ENCODE measurements around the gene AKR7A3. TPM values are rescaled to one million over a fixed set of nuclear protein-coding genes. Genes with fewer than 3 reads are reported as not detected.
"Not testable (repeated sequence)": the region's sequence is repeated elsewhere in the genome, so short reads cannot be mapped to it uniquely, and the experiment has no call there.

The AKR7A3 gene
- total RNA-seq (under 1 TPM; 0.26 to 0.52 TPM), polyA plus RNA-seq (ENCODE audit: insufficient read length in 6 of 6) (1 to 10 TPM; 1.3 to 2.6 (median 1.9) TPM)
- long read RNA-seq, donor 1: 0 reads
- long read RNA-seq, donor 2, partial matches to known transcripts: 0 of 1 reads
- long read RNA-seq, donor 2, other reads (novel, unspliced or antisense): 0 of 1 reads
- long read RNA-seq, donor 3: 0 reads
- long read RNA-seq, donor 4: 0 reads
- long read RNA-seq, donor 5: 0 reads
- long read RNA-seq, donor 6: 0 reads
- long read RNA-seq, donor 7: 0 reads
- long read RNA-seq, donor 8: 0 reads
- long read RNA-seq, donor 9: 0 reads
- long read RNA-seq, donor 10: 0 reads
- long read RNA-seq, donor 11, partial matches to known transcripts: 0 of 1 reads
- long read RNA-seq, donor 11, other reads (novel, unspliced or antisense): 0 of 1 reads
- long read RNA-seq, donor 12: 0 reads

DNA sequence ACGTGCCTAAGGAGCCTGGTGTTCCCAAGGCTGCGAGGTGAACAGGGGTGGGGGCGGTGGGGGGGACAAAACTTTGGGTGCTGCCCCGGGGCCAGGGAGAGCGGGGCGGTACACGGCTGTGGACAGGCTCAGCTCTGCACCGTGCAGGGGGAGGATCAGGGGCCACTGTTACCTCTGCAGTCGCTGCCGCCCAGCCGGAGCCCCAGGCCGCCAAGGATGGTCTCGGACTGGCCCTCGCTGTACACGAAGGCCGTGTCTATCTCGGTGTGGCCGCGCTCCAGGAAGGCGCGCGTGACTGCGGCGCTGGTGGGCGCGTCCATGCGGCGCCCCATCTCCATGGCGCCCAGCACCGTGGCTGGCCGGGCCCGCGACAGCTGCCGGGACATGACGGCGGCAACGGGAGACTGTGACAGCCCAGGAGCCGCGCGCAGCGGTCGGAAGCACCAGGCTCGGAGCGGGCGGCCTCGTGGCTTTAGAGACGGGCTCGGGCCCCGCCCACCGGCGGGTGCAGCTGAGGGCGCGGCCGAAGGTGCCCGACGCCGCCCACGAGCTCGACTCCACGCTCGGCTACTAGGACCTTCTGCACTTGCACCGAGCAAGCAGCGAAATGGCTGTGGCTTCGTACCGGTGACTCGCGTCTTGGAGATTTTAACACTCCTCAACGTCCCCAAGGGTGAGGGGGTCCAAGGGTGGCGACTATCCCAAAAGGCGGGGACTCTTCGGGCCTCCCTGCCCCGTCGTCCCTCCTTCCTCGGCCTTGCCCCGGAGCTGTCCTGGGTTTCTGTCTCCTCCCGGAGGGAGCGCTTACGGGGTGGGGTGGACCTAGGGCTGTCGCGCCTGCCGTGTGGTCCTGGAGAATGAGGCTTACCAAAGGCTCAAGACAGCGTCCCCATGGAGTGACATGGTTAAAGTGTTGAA, at the start of gene AKR7A3:
Gene AKR7A3, minus strand, starts transcription at position 447 of the 918 bp plus-strand sequence. Its CDS starts 61 bp downstream, at position 386.
- H3K36me3 ChIP-seq; intact Hi-C loops (cut with DNase I); H3K9me3 ChIP-seq; H3K27ac ChIP-seq: not testable (repeated sequence)
- H3K4me3 ChIP-seq: peak within 1 kb of the TSS; percentile 29 to 34
- DNase-seq: peak in 3 of 4 donors; percentile 36 to 91 (median 65)
- peak; percentile 98 for ATAC-seq
- H3K27me3 ChIP-seq: peaks cover 0 to 17% of the 10 kb centered on the region in 2 donors
- peaks cover 0 to 11% of the 10 kb centered on the region in 2 donors for H3K4me1 ChIP-seq

DNA sequence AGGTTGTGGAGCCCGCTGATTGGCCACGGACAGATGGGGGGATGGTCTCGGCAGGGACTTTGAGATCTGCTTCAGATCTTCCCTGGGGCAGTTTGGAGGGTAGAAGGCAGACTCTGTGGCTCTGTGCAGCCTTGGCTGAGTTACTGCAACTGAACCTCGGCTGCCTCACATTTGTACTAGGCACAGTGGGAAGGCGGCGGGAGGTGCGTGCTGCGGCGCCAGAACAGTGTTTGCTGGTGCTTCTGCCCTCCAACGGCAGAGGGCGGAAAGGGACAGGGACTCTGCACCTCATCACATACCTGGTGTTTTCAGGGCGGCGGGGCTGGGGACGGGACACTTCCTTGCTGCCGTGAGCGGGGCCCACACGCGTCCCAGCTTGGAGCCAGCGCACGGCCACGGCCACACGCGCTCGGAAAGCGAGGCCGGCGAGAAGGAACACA, 49.8 kb upstream of the AKR7A3 start:
- Histone ChIP-seq H3K9me3 (no peaks in the 10 kb centered on the region), H3K36me3 (peaks cover 0 to 63% of the 10 kb centered on the region in 2 donors), H3K27me3 (no peaks in the 10 kb centered on the region), H3K4me1 (no peaks in the 10 kb centered on the region), H3K27ac (no peak overlapping the region), H3K4me3 (no peak overlapping the region)
- TF ChIP-seq, protein P1, sequence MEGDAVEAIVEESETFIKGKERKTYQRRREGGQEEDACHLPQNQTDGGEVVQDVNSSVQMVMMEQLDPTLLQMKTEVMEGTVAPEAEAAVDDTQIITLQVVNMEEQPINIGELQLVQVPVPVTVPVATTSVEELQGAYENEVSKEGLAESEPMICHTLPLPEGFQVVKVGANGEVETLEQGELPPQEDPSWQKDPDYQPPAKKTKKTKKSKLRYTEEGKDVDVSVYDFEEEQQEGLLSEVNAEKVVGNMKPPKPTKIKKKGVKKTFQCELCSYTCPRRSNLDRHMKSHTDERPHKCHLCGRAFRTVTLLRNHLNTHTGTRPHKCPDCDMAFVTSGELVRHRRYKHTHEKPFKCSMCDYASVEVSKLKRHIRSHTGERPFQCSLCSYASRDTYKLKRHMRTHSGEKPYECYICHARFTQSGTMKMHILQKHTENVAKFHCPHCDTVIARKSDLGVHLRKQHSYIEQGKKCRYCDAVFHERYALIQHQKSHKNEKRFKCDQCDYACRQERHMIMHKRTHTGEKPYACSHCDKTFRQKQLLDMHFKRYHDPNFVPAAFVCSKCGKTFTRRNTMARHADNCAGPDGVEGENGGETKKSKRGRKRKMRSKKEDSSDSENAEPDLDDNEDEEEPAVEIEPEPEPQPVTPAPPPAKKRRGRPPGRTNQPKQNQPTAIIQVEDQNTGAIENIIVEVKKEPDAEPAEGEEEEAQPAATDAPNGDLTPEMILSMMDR (IDR thresholded peaks at IDR 0.05): no peak
- DNase-seq (no peak), ATAC-seq (peak; percentile 3)
- intact Hi-C loops (cut with DNase I): no loop called here

DNA sequence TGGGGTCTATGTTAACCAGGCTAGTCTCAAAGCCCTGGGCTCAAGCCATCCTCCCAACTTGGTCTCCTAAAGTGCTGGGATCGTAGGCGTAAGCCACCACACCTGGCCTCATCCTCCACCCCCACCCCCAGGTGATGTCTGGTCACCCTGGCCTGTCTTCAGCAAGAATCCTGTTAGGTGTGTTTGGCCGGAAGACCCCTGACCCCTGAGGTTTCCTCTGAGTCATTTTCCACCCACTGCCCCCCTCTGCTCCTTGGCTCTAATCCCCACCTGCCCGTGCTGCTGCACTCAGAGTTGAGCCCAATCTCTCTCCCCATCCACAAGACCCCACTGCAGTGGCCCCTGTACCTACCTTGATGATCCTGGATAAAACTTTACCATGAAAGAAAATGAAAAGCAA, 48.7 kb upstream of the AKR7A3 start:
- no peak overlapping the region for H3K27ac ChIP-seq
- peaks cover 0 to 56% of the 10 kb centered on the region in 2 donors for H3K36me3 ChIP-seq
- H3K9me3 ChIP-seq: no peaks in the 10 kb centered on the region
- TF ChIP-seq, protein P1 (IDR thresholded peaks at IDR 0.05): no peak
- no peak for ATAC-seq
- H3K4me1 ChIP-seq: no peaks in the 10 kb centered on the region
- H3K27me3 ChIP-seq: no peaks in the 10 kb centered on the region
- no peak for DNase-seq
- intact Hi-C loops (cut with DNase I): no loop called here
- no peak overlapping the region for H3K4me3 ChIP-seq

DNA sequence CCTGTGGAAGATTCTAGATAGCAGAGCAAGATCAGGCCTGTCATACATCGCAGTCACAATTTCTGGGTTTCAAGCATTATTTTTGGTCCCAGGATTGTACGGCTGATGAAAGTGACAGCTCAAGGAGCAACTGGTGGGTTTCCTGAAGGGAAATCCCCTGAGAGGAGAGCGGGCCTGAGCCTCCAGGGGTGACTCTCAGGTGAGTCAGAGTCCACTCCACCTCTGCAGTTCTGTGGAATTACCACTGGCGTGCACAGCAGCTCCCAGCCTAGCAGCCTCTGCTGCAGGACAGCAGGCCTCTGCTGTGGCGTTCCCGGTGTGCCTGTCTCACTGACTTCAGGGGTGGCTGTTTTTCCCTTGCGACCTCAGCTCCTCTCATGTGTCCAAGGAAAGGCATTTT, 48.0 kb upstream of the AKR7A3 start:
- H3K36me3 ChIP-seq: peaks cover 0 to 56% of the 10 kb centered on the region in 2 donors
- DNase-seq (no peak), ATAC-seq (no peak)
- intact Hi-C loops (cut with DNase I): no loop called here
- no peak overlapping the region for H3K4me3 ChIP-seq
- no peaks in the 10 kb centered on the region for H3K4me1 ChIP-seq
- H3K9me3 ChIP-seq: no peaks in the 10 kb centered on the region
- H3K27ac ChIP-seq: no peak overlapping the region
- TF ChIP-seq, protein P1 (IDR thresholded peaks at IDR 0.05): no peak
- no peaks in the 10 kb centered on the region for H3K27me3 ChIP-seq

DNA sequence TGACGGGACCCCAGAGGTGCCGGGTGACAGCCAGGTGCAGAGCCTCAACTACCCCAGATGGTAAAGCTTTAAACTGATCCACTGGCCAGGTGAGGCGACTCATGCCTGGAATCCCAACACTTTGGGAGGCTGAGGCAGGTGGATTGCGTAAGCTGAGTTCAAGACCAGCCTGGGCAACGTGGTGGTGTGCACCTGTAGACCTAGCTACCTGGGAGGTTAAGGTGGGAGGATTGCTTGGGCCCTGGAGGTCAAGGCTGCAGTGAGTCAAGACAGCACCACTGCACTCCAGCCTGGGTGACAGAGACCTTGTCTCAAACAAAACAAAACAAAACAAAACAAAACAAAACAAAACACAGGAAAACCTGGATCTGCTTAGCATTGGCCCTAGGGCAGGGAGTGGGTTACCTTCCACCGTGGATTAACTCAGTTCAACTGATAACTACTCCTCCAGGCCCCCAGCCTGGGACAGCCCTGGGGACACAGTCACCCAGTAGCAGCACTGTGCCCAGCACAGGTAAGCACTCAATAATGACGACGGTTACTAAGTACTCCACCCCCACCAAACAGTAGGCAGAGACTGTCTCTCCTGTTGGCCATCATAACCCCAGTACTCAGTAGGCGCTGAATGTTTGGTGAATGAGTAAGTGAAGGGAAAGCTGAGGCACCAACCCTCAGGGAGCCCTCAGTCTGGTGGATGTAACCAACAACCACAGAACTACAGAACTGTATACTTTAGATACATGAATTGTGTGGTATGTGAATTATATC, 45.2 kb upstream of the AKR7A3 start:
- H3K4me1 ChIP-seq: no peaks in the 10 kb centered on the region
- DNase-seq: no peak
- no peak for ATAC-seq
- H3K27ac ChIP-seq: no peak overlapping the region
- TF ChIP-seq, protein P1 (IDR thresholded peaks at IDR 0.05): no peak
- intact Hi-C loops (cut with DNase I): no loop called here
- no peak overlapping the region for H3K4me3 ChIP-seq
- no peaks in the 10 kb centered on the region for H3K9me3 ChIP-seq
- no peaks in the 10 kb centered on the region for H3K27me3 ChIP-seq
- H3K36me3 ChIP-seq: peaks cover 0 to 52% of the 10 kb centered on the region in 2 donors
